Spleen (tissue), 11 donors: ENCODE measurements around the gene C1QBP. TPM values are rescaled to one million over a fixed set of nuclear protein-coding genes. Genes with fewer than 3 reads are reported as not detected.

ENCODE experiments used
- DNase-seq: peaks from one replicate; pipeline ENCODE4 v3.0.0-alpha.2; 2020
- H3K27ac ChIP-seq, 8 donors: fragments of 200-600 bp; sonication (generic) in 7 of 8; 1 replicate in 4 of 8; 2 replicates in 4 of 8; pipeline versions ENCODE4 v1.5.0 to v1.8.0; 2016 to 2021; ENCODE audit warnings: inconsistent platforms in 4 of 8, mild to moderate bottlenecking in 4 of 8, moderate library complexity in 1 of 8
- H3K27me3 ChIP-seq, 7 donors: fragments of 200-600 bp; sonication (generic) in 6 of 7; replicated peaks in 1 of 7; 1 replicate in 4 of 7; 2 replicates in 3 of 7; pipeline versions ENCODE4 v1.5.0 to v1.8.0; 2016 to 2021; ENCODE audit warnings: inconsistent platforms in 3 of 7, mild to moderate bottlenecking in 1 of 7
- H3K36me3 ChIP-seq, 6 donors: fragments of 200-600 bp; sonication (generic) in 5 of 6; 1 replicate in 4 of 6; 2 replicates in 2 of 6; pipeline versions ENCODE4 v1.5.0 to v1.8.0; 2016 to 2021; ENCODE audit warnings: inconsistent platforms in 2 of 6
- H3K4me1 ChIP-seq, 6 donors: fragments of 200-600 bp; sonication (generic) in 5 of 6; 1 replicate in 3 of 6; 2 replicates in 3 of 6; pipeline versions ENCODE4 v1.5.0 to v1.8.0; 2016 to 2021; ENCODE audit warnings: inconsistent platforms in 3 of 6
- H3K4me3 ChIP-seq, 8 donors: fragments of 200-600 bp; sonication (generic) in 7 of 8; 1 replicate in 4 of 8; 2 replicates in 4 of 8; pipeline versions ENCODE4 v1.5.0 to v1.8.0; 2016 to 2021; ENCODE audit warnings: inconsistent platforms in 4 of 8, mild to moderate bottlenecking in 4 of 8, moderate library complexity in 2 of 8
- H3K9me3 ChIP-seq, 8 donors: fragments of 200-600 bp; sonication (generic) in 7 of 8; 1 replicate in 4 of 8; 2 replicates in 4 of 8; pipeline versions ENCODE4 v1.5.0 to v1.8.0; 2016 to 2021; ENCODE audit warnings: inconsistent platforms in 4 of 8
- CTCF ChIP-seq, 11 experiments: fragments of 200-600 bp in 7 of 11; fragments of 450-650 bp in 4 of 11; sonication (generic) in 4 of 11; IDR thresholded peaks in 8 of 11; conservative IDR thresholded peaks in 3 of 11; 1 replicate in 7 of 11; 2 replicates in 4 of 11; pipeline versions ENCODE4 v1.4.0 to v1.8.0; 2016 to 2021; ENCODE audit warnings: antibody characterized with exemption in 11 of 11, inconsistent platforms in 4 of 11, mild to moderate bottlenecking in 1 of 11
- POLR2A ChIP-seq, 3 donors: fragments of 450-650 bp; IDR thresholded peaks; one replicate each; pipeline ENCODE4 v1.5.1; 2017; ENCODE audit warnings: antibody characterized with exemption in 3 of 3, mild to moderate bottlenecking in 1 of 3
- POLR2AphosphoS5 ChIP-seq, 3 donors: sonication (generic); formaldehyde crosslinking; IDR thresholded peaks; one replicate each; pipeline ENCODE4 v1.5.1; 2017; ENCODE audit warnings: antibody characterized with exemption in 3 of 3
- WGBS, 5 donors: extraction: QIAGEN DNeasy Blood & Tissue Kit in 3 of 5; methylation state at CpG; one replicate each; pipeline versions ENCODE4 v1.1.5 to v1.1.7; 2013 to 2018; 5-methylcytosine and 5-hydroxymethylcytosine counted together
- intact Hi-C: fragments of 100-400 bp; cut with DNase I; formaldehyde crosslinking; loops from one replicate; pipeline ENCODE4 v1.15.0; 2023; ENCODE audit warnings: low total_unique reads
- polyA plus RNA-seq, 3 donors: library from polyadenylated mRNA; stranded (reverse); fragments of 200-250 nt; gene quantifications; one replicate each; pipeline ENCODE4 v1.2.1, GENCODE V29; 2013
- total RNA-seq, 7 donors: library from RNA; depleted of rRNA in 3 of 7; stranded (reverse); fragments of >200 nt in 3 of 7; fragmentation: NEBNext Ultra II Directional in 4 of 7; extraction: Animal tissue kit (Norgen Biotek cat#: 25700) in 4 of 7; gene quantifications; one replicate each; pipeline versions ENCODE4 v1.1.0 to v1.2.1, GENCODE V29; 2016 to 2021
- donor health status: healthy with polysubstance abuse.
- donor health status: DM: no; HTN: no; CAD: no; lungs with moderate emphysema.
- donor health status: DM: no; HTN: no; CAD: no.
- donor health status: Bipolar disorder and iron deficiency.
- donor health status: healthy.
- donor health status: DM: no; HTN: no; CAD: no.
- donor health status: DM: yes; HTN: yes; CAD: no.

C1QBP gene
- total and polyA plus RNA-seq, 10 donors, result 63.9 to 188 (median 97.4) TPM

- TF ChIP-seq POLR2A (IDR thresholded peaks at IDR 0.05), result peak in 1 of 3 donors; percentile 30
- TF ChIP-seq POLR2AphosphoS5 (IDR thresholded peaks at IDR 0.05), result peak in 1 of 3 donors; percentile 91
- TF ChIP-seq CTCF (IDR thresholded peaks at IDR 0.05 in 8 of 11, conservative IDR thresholded peaks at IDR 0.05 in 3 of 11), result no peak
- Histone ChIP-seq H3K36me3 (peaks cover 0 to 68% (median 45%) of the 10 kb centered on the region in 6 donors), H3K27me3 (no peaks in the 10 kb centered on the region), H3K4me3 (peak within 1 kb of the TSS; percentile 79 to 99 (median 94)), H3K9me3 (no peaks in the 10 kb centered on the region), H3K4me1 (peaks cover 32 to 90% (median 45%) of the 10 kb centered on the region in 6 donors), H3K27ac (peak within 1 kb of the TSS; percentile 88 to 98 (median 95))
- 0 to 1% (median 0%) methylated on average over 27 to 41 of the region's 41 CpGs for WGBS, 5 donors
- intact Hi-C loops, result no loop called here
- DNase-seq, result peak; percentile 96
These were observed 18.8 kb downstream of the C1QBP start, which contains the start of gene RPAIN for GRCh38 chr17:5419959-5420653. Gene RPAIN, plus strand, starts transcription at chr17:5420182. Its CDS starts 29 bp downstream, at chr17:5420211.

- WGBS, 5 donors, result 0 to 1% (median 0%) methylated on average over 36 to 49 of the region's 49 CpGs
- Histone ChIP-seq H3K9me3 (no peaks in the 10 kb centered on the region), H3K36me3 (peaks cover 0 to 68% (median 47%) of the 10 kb centered on the region in 6 donors), H3K4me3 (peak within 1 kb of the TSS; percentile 79 to 99 (median 94)), H3K4me1 (peaks cover 32 to 90% (median 45%) of the 10 kb centered on the region in 6 donors), H3K27me3 (no peaks in the 10 kb centered on the region), H3K27ac (peak within 1 kb of the TSS; percentile 88 to 98 (median 95))
- DNase-seq, result peak; percentile 99
- intact Hi-C loops, result no loop called here
- TF ChIP-seq CTCF (IDR thresholded peaks at IDR 0.05 in 8 of 11, conservative IDR thresholded peaks at IDR 0.05 in 3 of 11) (peak in 1 of 11 experiments; percentile 21), POLR2AphosphoS5 (IDR thresholded peaks at IDR 0.05) (peak; percentile 96 to 99 (median 96)), POLR2A (IDR thresholded peaks at IDR 0.05) (peak; percentile 27 to 58 (median 55))
These were observed 19.5 kb downstream of the C1QBP start, which contains the start of gene NUP88 for GRCh38 chr17:5419356-5419958. Gene NUP88, minus strand, starts transcription at chr17:5419662. Its CDS starts 12 bp downstream, at chr17:5419650.

- Histone ChIP-seq H3K27me3 (no peaks in the 10 kb centered on the region), H3K4me1 (peaks cover 32 to 90% (median 48%) of the 10 kb centered on the region in 6 donors), H3K9me3 (no peaks in the 10 kb centered on the region), H3K27ac (peak overlapping the region; percentile 88 to 98 (median 95)), H3K36me3 (peaks cover 0 to 68% (median 47%) of the 10 kb centered on the region in 6 donors), H3K4me3 (peak overlapping the region; percentile 79 to 99 (median 94))
- TF ChIP-seq POLR2AphosphoS5 (IDR thresholded peaks at IDR 0.05) (peak in 1 of 3 donors; percentile 75), POLR2A (IDR thresholded peaks at IDR 0.05) (peak in 1 of 3 donors; percentile 33), CTCF (IDR thresholded peaks at IDR 0.05 in 8 of 11, conservative IDR thresholded peaks at IDR 0.05 in 3 of 11) (no peak)
- intact Hi-C loops, result no loop called here
- 0 to 1% (median 0%) methylated on average over 26 of the region's 26 CpGs for WGBS, 5 donors
- no peak for DNase-seq
These were observed 20.0 kb downstream of the C1QBP start for GRCh38 chr17:5418858-5419355.
